ENCODE results near the gene PGPEP1.

DNA sequence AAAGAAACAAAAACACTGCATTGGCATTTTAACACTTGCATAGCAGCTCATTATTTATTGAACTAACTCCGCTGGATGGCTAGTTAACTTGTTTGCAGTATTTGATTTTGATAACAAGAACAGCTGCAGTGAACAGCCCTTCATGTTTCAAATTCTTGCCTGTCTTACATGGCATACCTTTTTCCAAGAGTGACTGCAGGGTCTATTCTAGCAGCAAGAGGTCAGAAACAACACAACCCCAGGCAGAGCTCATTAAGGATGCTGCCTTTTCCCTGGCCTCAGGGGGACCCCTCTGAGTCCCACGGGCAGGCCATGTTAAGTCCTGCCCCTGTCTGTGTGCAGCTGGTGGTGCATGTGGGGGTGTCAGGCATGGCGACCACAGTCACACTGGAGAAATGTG is 16.6 kb downstream of the PGPEP1 start:
- TF ChIP-seq, protein P1, sequence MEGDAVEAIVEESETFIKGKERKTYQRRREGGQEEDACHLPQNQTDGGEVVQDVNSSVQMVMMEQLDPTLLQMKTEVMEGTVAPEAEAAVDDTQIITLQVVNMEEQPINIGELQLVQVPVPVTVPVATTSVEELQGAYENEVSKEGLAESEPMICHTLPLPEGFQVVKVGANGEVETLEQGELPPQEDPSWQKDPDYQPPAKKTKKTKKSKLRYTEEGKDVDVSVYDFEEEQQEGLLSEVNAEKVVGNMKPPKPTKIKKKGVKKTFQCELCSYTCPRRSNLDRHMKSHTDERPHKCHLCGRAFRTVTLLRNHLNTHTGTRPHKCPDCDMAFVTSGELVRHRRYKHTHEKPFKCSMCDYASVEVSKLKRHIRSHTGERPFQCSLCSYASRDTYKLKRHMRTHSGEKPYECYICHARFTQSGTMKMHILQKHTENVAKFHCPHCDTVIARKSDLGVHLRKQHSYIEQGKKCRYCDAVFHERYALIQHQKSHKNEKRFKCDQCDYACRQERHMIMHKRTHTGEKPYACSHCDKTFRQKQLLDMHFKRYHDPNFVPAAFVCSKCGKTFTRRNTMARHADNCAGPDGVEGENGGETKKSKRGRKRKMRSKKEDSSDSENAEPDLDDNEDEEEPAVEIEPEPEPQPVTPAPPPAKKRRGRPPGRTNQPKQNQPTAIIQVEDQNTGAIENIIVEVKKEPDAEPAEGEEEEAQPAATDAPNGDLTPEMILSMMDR (IDR thresholded peaks at IDR 0.05; ENCODE audit: low read depth, low read length), result no peak
- TF ChIP-seq EZH2phosphoT487 (IDR thresholded peaks at IDR 0.05; ENCODE audit: low read depth), result no peak
